GM23248 (cell line): ENCODE measurements around the gene HIF1A.

Experiments used
- EZH2 ChIP-seq: fragments of 200-600 bp; sonication (generic); IDR thresholded peaks from 2 replicates; pipeline ENCODE4 v1.6.1; 2018; ENCODE audit warnings: antibody characterized with exemption, mild to moderate bottlenecking; ENCODE audit not compliant: insufficient read depth, poor library complexity, severe bottlenecking
- EZH2phosphoT487 ChIP-seq: fragments of 200-600 bp; sonication (generic); IDR thresholded peaks from 2 replicates; pipeline ENCODE4 v1.6.1; 2018; ENCODE audit warnings: antibody characterized with exemption, moderate library complexity, mild to moderate bottlenecking, low read depth; ENCODE audit not compliant: insufficient read depth

- TF ChIP-seq EZH2phosphoT487 = no peak
- no peak for TF ChIP-seq EZH2
These were observed 42.6 kb upstream of the HIF1A start for GRCh38 chr14:61652526-61653262.
